ENCODE measurements around the gene KCNG1. TPM values are rescaled to one million over a fixed set of nuclear protein-coding genes. Genes with fewer than 3 reads are reported as not detected.

The KCNG1 gene
- polyA plus RNA-seq, 1 donor from 2014 or later = 1.7 TPM

DNA sequence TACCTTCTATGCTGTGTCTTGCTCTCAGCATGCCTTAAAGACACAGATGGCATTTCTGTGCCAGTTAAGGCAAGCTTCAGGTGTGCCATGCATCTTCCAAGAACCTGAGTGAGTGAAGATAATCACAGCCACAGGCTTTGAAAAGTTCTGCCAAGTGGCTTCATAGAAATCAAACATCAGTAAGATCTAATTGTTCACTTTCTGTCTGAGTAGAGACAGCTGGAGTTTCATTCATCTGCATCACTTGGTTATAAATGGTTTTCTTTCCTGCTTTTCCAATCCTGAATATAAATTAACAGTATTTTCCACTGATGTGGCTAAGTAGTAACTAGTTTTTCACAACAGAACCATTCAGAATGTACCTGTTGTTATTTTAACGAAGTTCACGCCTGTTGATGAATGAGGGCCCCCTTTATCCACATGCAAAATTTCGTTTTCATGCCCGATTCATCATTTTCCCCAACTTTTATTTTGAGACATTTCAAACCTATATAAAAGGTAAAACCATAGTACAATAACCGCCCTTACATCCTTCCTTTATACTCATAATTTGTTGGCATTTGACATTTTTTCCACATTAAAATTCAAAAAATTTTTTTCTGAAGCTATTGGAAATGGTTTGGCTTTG is 38.6 kb upstream of the KCNG1 start (continued):
- TF ChIP-seq EP300 (conservative IDR thresholded peaks at IDR 0.05; ENCODE audit: poor library complexity, severe bottlenecking) = no peak

DNA sequence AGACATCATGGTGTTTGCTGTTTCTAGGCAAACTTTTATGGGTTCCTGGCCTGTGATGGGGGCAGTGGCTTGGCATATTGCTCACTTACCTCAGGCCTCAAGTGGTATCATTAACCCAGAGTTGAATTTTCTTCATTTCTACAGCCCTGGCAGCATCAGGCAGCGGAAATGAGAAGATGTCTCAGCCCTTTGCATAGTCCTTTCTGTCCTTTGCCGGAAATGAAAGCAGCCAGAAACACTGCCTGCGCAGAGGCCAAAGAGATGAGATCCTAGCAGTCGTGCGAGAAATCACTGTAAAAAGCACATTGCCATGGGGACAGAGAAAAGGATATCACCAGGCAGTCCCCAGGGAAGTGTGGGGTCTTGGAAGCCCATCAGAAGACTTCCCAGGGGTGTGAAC is 37.4 kb upstream of the KCNG1 start:
- Histone ChIP-seq H3K27me3 (ENCODE audit: insufficient read depth, low read depth, low read length) (no peaks in the 10 kb centered on the region), H3K36me3 (ENCODE audit: insufficient read depth, low read length) (no peaks in the 10 kb centered on the region), H3K9ac (ENCODE audit: low read length) (no peak overlapping the region), H4K20me1 (ENCODE audit: insufficient read depth) (no peaks in the 10 kb centered on the region), H3K4me3 (ENCODE audit: low read length) (no peak overlapping the region), H2AFZ (ENCODE audit: low read depth, low read length) (no peak overlapping the region), H3K79me2 (replicated peaks; ENCODE audit: insufficient read depth, low read length) (no peaks in the 10 kb centered on the region), H3K4me2 (ENCODE audit: low read length) (no peak overlapping the region), H3K9me2 (ENCODE audit: insufficient read depth, low read length) (no peaks in the 10 kb centered on the region), H3F3A (ENCODE audit: insufficient read depth, low read length, poor library complexity, severe bottlenecking) (no peaks in the 10 kb centered on the region), H3K9me3 (ENCODE audit: low read length) (no peaks in the 10 kb centered on the region), H3K27ac (ENCODE audit: low read length) (no peak overlapping the region)
- TF ChIP-seq SMC3 (conservative IDR thresholded peaks at IDR 0.05; ENCODE audit: poor library complexity) = no peak
- no peak for TF ChIP-seq MXI1 (conservative IDR thresholded peaks at IDR 0.05; ENCODE audit: poor library complexity, severe bottlenecking)
- no peak for TF ChIP-seq EP300 (conservative IDR thresholded peaks at IDR 0.05; ENCODE audit: poor library complexity, severe bottlenecking)
- TF ChIP-seq CTCF (IDR thresholded peaks at IDR 0.05; ENCODE audit: poor library complexity, severe bottlenecking) = no peak
- no peak for TF ChIP-seq POLR2AphosphoS5 (IDR thresholded peaks at IDR 0.05)
- no peak for TF ChIP-seq EZH2 (IDR thresholded peaks at IDR 0.05; ENCODE audit: borderline replicate concordance, insufficient read depth, low read length, poor library complexity, severe bottlenecking)
- no peak for TF ChIP-seq TAF1 (IDR thresholded peaks at IDR 0.05; ENCODE audit: low read depth)

DNA sequence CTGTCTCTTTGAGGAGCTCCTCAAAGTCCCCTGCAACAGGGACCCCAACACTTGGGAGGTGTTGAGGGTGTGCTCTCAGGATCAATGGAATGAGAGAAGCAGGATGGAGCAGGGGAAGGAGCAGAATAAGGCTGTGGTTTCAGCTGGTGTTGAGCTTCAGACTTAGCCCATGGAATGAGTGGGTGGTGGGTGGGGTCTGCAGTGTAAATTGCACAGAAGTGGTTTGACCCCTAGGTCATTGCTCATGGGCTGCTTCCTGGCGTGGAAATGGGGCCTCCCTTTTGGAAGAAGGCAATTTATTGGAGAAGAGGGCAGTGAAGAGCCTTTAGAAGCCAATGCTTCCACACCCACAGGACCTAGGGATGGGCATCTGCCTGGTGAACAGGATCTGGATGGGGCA is 37.0 kb upstream of the KCNG1 start:
- Histone ChIP-seq H3K4me3 (ENCODE audit: low read length) (no peak overlapping the region), H3K27me3 (ENCODE audit: insufficient read depth, low read depth, low read length) (no peaks in the 10 kb centered on the region), H3K4me2 (ENCODE audit: low read length) (no peak overlapping the region), H3K9me3 (ENCODE audit: low read length) (no peaks in the 10 kb centered on the region), H3K79me2 (replicated peaks; ENCODE audit: insufficient read depth, low read length) (no peaks in the 10 kb centered on the region), H2AFZ (ENCODE audit: low read depth, low read length) (no peak overlapping the region), H4K20me1 (ENCODE audit: insufficient read depth) (no peaks in the 10 kb centered on the region), H3K9me2 (ENCODE audit: insufficient read depth, low read length) (no peaks in the 10 kb centered on the region), H3K9ac (ENCODE audit: low read length) (no peak overlapping the region), H3K27ac (ENCODE audit: low read length) (no peak overlapping the region), H3F3A (ENCODE audit: insufficient read depth, low read length, poor library complexity, severe bottlenecking) (no peaks in the 10 kb centered on the region), H3K36me3 (ENCODE audit: insufficient read depth, low read length) (no peaks in the 10 kb centered on the region)
- TF ChIP-seq MXI1 (conservative IDR thresholded peaks at IDR 0.05; ENCODE audit: poor library complexity, severe bottlenecking) = no peak
- no peak for TF ChIP-seq TAF1 (IDR thresholded peaks at IDR 0.05; ENCODE audit: low read depth)
- TF ChIP-seq EZH2 (IDR thresholded peaks at IDR 0.05; ENCODE audit: borderline replicate concordance, insufficient read depth, low read length, poor library complexity, severe bottlenecking) = no peak
- no peak for TF ChIP-seq SMC3 (conservative IDR thresholded peaks at IDR 0.05; ENCODE audit: poor library complexity)
- TF ChIP-seq CTCF (IDR thresholded peaks at IDR 0.05; ENCODE audit: poor library complexity, severe bottlenecking) = no peak
- TF ChIP-seq RAD21 (conservative IDR thresholded peaks at IDR 0.05) = no peak
- TF ChIP-seq EP300 (conservative IDR thresholded peaks at IDR 0.05; ENCODE audit: poor library complexity, severe bottlenecking) = no peak
- no peak for TF ChIP-seq POLR2AphosphoS5 (IDR thresholded peaks at IDR 0.05)
- TF ChIP-seq REST (IDR thresholded peaks at IDR 0.05; ENCODE audit: borderline replicate concordance) = no peak

All from neural cell (in vitro differentiated cells).